Fibroblast of lung (primary cell): ENCODE measurements around the gene MARK4. TPM values are rescaled to one million over a fixed set of nuclear protein-coding genes. Genes with fewer than 3 reads are reported as not detected.

Experiments used
- DNase-seq, 2 donors: peaks; one replicate each; pipeline versions ENCODE4 v3.0.0 to v3.0.0-alpha.2; 2010; ENCODE audit warnings: low read depth in 2 of 2
- H2AFZ ChIP-seq: 2 replicates; pipeline ENCODE4 v1.5.1; 2012; ENCODE audit warnings: low read length, control low read depth, inconsistent platforms
- H3K27ac ChIP-seq: 2 replicates; pipeline ENCODE4 v1.5.1; 2011; ENCODE audit warnings: low read length, control low read depth; ENCODE audit not compliant: insufficient read depth
- H3K27me3 ChIP-seq: 2 replicates; pipeline ENCODE4 v1.5.1; 2011; ENCODE audit warnings: mild to moderate bottlenecking, low read length; ENCODE audit not compliant: control insufficient read depth, insufficient read depth
- H3K36me3 ChIP-seq: 2 replicates; pipeline ENCODE4 v1.5.1; 2011; ENCODE audit warnings: low read length; ENCODE audit not compliant: control insufficient read depth, insufficient read depth
- H3K4me1 ChIP-seq: 2 replicates; pipeline ENCODE4 v1.5.1; 2011; ENCODE audit warnings: low read length; ENCODE audit not compliant: control insufficient read depth, insufficient read depth; ENCODE audit errors: extremely low read depth
- H3K4me2 ChIP-seq: 2 replicates; pipeline ENCODE4 v1.5.1; 2011; ENCODE audit warnings: low read length, control low read depth; ENCODE audit not compliant: insufficient read depth; ENCODE audit errors: extremely low read depth
- H3K4me3 ChIP-seq, 4 experiments: fragments of 200-600 bp in 1 of 4; sonication (generic) in 1 of 4; replicated peaks in 1 of 4; 2 replicates each; pipeline ENCODE4 v1.5.1; 2011 to 2016; ENCODE audit warnings: low read length in 4 of 4, low read depth in 3 of 4, mild to moderate bottlenecking in 3 of 4, control low read depth in 2 of 4, inconsistent platforms in 1 of 4, mixed read lengths in 1 of 4; ENCODE audit not compliant: insufficient read depth in 1 of 4; ENCODE audit errors: control extremely low read depth in 1 of 4
- H3K79me2 ChIP-seq: 2 replicates; pipeline ENCODE4 v1.5.1; 2012; ENCODE audit warnings: mild to moderate bottlenecking, low read length, inconsistent platforms; ENCODE audit not compliant: control insufficient read depth, insufficient read depth
- H3K9ac ChIP-seq: 2 replicates; pipeline ENCODE4 v1.5.1; 2011; ENCODE audit warnings: mild to moderate bottlenecking, low read length, control low read depth; ENCODE audit not compliant: insufficient read depth
- H3K9me3 ChIP-seq: 2 replicates; pipeline ENCODE4 v1.5.1; 2012; ENCODE audit warnings: low read depth, low read length; ENCODE audit not compliant: control insufficient read depth, insufficient read depth
- H4K20me1 ChIP-seq: 2 replicates; pipeline ENCODE4 v1.5.1; 2011; ENCODE audit warnings: low read length; ENCODE audit not compliant: control insufficient read depth, insufficient read depth; ENCODE audit errors: extremely low read depth
- EZH2 ChIP-seq: IDR thresholded peaks from 2 replicates; pipeline ENCODE4 v1.5.1; 2012; ENCODE audit warnings: low read length, control low read depth, mild to moderate bottlenecking; ENCODE audit errors: missing control alignments
- polyA plus RNA-seq, 2 donors: library from polyadenylated mRNA; depleted of rRNA in 1 of 2; stranded (reverse) in 1 of 2; unstranded in 1 of 2; fragments of >200 nt; gene quantifications; 2 replicates each; pipeline ENCODE4 v1.2.1, GENCODE V29; 2011 to 2012; ENCODE audit warnings: missing spikeins in 1 of 2
- total RNA-seq: library from RNA; depleted of rRNA; stranded (reverse); fragments of >200 nt; gene quantifications from 2 replicates; pipeline ENCODE4 v1.2.1, GENCODE V29; 2014
- TF ChIP-seq, protein P1 (sequence below), 2 donors: IDR thresholded peaks in 1 of 2; conservative IDR thresholded peaks in 1 of 2; 1 replicate in 1 of 2; 2 replicates in 1 of 2; pipeline ENCODE4 v1.5.1; 2011 to 2012; ENCODE audit warnings: low read length in 2 of 2, control low read depth in 1 of 2, inconsistent platforms in 1 of 2, low read depth in 1 of 2, mild to moderate bottlenecking in 1 of 2

The MARK4 gene
- total and polyA plus RNA-seq, 2 donors (not counting 1 experiment from before 2014, with no cell fraction given): 8.9 to 14.1 TPM

DNA sequence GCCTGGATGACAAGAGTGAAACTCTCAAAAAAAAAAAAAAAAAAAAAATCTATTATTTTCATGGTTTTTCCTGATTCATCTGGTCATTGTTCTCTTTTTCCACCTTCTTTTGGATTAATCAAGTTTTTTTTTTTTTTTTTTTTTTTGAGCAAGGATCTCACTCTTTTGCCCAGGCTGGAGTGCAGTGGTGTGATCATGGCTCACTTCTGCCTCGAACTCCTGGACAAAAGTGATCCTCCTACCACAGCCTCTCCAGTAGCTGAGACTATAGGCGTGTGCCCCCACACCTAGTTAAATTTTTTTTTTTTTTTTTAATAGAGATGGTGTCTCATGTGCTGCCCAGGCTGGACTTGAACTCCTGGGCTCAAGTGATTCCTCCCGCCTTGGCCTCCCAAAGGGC, 44.7 kb upstream of the MARK4 start:
- Histone ChIP-seq H3K27ac (no peak overlapping the region), H3K27me3 (no peaks in the 10 kb centered on the region), H3K4me2 (no peak overlapping the region), H3K4me3 (no peak overlapping the region), H3K9me3 (no peaks in the 10 kb centered on the region), H3K36me3 (no peaks in the 10 kb centered on the region), H4K20me1 (no peaks in the 10 kb centered on the region), H2AFZ (no peak overlapping the region), H3K79me2 (no peaks in the 10 kb centered on the region), H3K9ac (no peak overlapping the region), H3K4me1 (no peaks in the 10 kb centered on the region)
- TF ChIP-seq, protein P1, sequence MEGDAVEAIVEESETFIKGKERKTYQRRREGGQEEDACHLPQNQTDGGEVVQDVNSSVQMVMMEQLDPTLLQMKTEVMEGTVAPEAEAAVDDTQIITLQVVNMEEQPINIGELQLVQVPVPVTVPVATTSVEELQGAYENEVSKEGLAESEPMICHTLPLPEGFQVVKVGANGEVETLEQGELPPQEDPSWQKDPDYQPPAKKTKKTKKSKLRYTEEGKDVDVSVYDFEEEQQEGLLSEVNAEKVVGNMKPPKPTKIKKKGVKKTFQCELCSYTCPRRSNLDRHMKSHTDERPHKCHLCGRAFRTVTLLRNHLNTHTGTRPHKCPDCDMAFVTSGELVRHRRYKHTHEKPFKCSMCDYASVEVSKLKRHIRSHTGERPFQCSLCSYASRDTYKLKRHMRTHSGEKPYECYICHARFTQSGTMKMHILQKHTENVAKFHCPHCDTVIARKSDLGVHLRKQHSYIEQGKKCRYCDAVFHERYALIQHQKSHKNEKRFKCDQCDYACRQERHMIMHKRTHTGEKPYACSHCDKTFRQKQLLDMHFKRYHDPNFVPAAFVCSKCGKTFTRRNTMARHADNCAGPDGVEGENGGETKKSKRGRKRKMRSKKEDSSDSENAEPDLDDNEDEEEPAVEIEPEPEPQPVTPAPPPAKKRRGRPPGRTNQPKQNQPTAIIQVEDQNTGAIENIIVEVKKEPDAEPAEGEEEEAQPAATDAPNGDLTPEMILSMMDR (conservative IDR thresholded peaks at IDR 0.05 in 1 of 2, IDR thresholded peaks at IDR 0.05 in 1 of 2; ENCODE audit: low read depth in 1 of 2, low read length in 2 of 2): no peak
- TF ChIP-seq EZH2: no peak
- no peak for DNase-seq

DNA sequence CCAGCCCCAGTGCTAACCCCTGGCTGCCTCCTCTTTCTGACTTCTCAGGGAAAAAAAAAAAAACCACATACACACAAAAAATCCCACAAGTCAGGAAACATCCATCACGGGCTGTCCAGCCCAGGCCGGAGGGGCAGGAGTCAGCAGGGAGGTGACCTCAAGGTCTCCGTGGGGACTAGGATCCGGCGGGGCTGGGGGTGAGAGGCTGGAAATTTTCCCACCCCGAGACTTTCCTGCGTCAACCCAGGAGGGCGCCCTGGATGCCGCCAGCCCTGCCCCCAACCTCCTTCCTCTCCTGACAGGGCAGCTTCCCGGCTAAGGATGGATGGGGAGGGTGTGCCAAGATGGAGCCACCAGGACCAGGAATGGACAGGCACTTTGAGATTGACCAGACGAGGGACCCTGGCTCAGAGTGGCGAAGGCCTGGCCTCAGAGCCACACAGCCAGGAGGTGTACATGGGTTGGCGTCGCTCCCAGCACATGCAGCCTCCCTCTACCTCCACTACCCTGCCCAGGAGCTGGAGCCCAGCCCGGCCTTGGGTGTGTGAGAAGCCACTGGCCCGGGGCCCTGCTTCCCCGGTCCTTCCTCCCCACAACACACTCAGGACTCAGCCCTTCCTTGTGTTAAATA, 39.2 kb upstream of the MARK4 start:
- peak in 1 of 2 donors; percentile 19 for DNase-seq
- Histone ChIP-seq H3K27ac (no peak overlapping the region), H4K20me1 (no peaks in the 10 kb centered on the region), H3K36me3 (no peaks in the 10 kb centered on the region), H2AFZ (no peak overlapping the region), H3K9me3 (no peaks in the 10 kb centered on the region), H3K9ac (no peak overlapping the region), H3K4me1 (peaks cover 2% of the 10 kb centered on the region), H3K4me3 (no peak overlapping the region), H3K4me2 (no peak overlapping the region), H3K79me2 (no peaks in the 10 kb centered on the region), H3K27me3 (peaks cover 14% of the 10 kb centered on the region)
- TF ChIP-seq, protein P1 (conservative IDR thresholded peaks at IDR 0.05 in 1 of 2, IDR thresholded peaks at IDR 0.05 in 1 of 2; ENCODE audit: low read depth in 1 of 2, low read length in 2 of 2): no peak
- TF ChIP-seq EZH2: no peak

DNA sequence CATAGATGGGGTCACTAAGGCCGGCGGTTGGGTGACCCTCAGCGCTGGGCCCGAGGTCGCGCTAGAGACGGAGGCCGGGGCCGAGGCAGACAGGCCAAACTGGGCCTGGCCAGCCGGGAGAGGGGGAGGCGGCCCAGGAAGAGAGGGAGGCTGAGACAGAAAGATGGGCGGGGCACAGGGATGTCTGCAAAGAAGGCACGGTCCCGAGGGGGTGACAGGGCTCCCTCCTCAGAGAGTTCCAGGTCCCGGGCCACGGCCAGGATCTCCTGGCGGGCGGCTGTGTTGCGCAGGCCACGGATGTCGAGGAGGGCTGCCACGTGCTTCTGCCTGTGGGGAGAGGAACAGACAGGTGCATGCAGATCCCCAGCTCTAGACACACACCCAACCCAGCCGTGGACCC, 38.0 kb upstream of the MARK4 start:
- Histone ChIP-seq H2AFZ (no peak overlapping the region), H3K36me3 (no peaks in the 10 kb centered on the region), H3K4me2 (no peak overlapping the region), H3K79me2 (no peaks in the 10 kb centered on the region), H4K20me1 (no peaks in the 10 kb centered on the region), H3K27me3 (peaks cover 25% of the 10 kb centered on the region), H3K9me3 (no peaks in the 10 kb centered on the region), H3K4me3 (no peak overlapping the region), H3K4me1 (peaks cover 2% of the 10 kb centered on the region), H3K9ac (no peak overlapping the region), H3K27ac (no peak overlapping the region)
- TF ChIP-seq, protein P1 (conservative IDR thresholded peaks at IDR 0.05 in 1 of 2, IDR thresholded peaks at IDR 0.05 in 1 of 2; ENCODE audit: low read depth in 1 of 2, low read length in 2 of 2): no peak
- TF ChIP-seq EZH2: no peak
- DNase-seq: no peak
